GM12878 (cell line): ENCODE measurements around the gene ABCA7. TPM values are rescaled to one million over a fixed set of nuclear protein-coding genes. Genes with fewer than 3 reads are reported as not detected.
A peak's percentile ranks its signal among the peaks of the same experiment; 100 is the strongest.

Source experiments
- ATAC-seq: fragments of 200-7000 bp; cut with Tn5 transposase; 3 replicates; pipeline ENCODE4 v1.9.1; 2020; ENCODE audit warnings: mild to moderate bottlenecking, moderate library complexity
- BruUV-seq: library from RNA; stranded (reverse); fragments of 400-500 nt; replicated peaks from 2 replicates; lab custom pipeline; 2021; lab: Mats Ljungman, UMichigan
- CTCF ChIA-PET: fragments of 300-600 bp; sonication (Branson Sonifier 250); formaldehyde crosslinking; extraction: SDS; loops from one replicate; lab custom pipeline; 2021; ENCODE audit warnings: inconsistent platforms; lab: Yijun Ruan, JAX
- POLR2A ChIA-PET: fragments of 350-600 bp; formaldehyde crosslinking; extraction: SDS; loops from one replicate; lab custom pipeline; 2021; ENCODE audit warnings: inconsistent platforms; lab: Charles Lee
- RAD21 ChIA-PET: fragments of 300-600 bp; sonication (Branson Sonifier 250); formaldehyde crosslinking; loops from one replicate; lab custom pipeline; 2023; ENCODE audit warnings: antibody characterized with exemption; ENCODE audit not compliant: unreplicated experiment; lab: Charles Lee
- SMC1A ChIA-PET: fragments of 300-600 bp; sonication (Branson Sonifier 250); formaldehyde crosslinking; loops from one replicate; lab custom pipeline; 2023; ENCODE audit not compliant: unreplicated experiment, uncharacterized antibody; lab: Charles Lee
- DNase-seq: peaks from one replicate; pipeline ENCODE4 v3.0.0-alpha.2; 2011; ENCODE audit warnings: low read depth, low spot score
- FAIRE-seq: peaks from 3 replicates; lab custom pipeline; 2011; peaks lifted over from hg19 to GRCh38; lab: Jason Lieb, UNC
- H2AFZ ChIP-seq: 2 replicates; pipeline ENCODE4 v1.6.0; 2011; ENCODE audit warnings: low read depth, low read length, control low read depth; ENCODE audit not compliant: control insufficient read depth
- H3K27ac ChIP-seq: 2 replicates; pipeline ENCODE4 v1.5.1; 2011; ENCODE audit warnings: control low read depth; ENCODE audit not compliant: control insufficient read depth, insufficient read depth
- H3K27me3 ChIP-seq, 2 experiments: replicated peaks in 1 of 2; 2 replicates each; pipeline versions ENCODE4 v1.6.0 to v1.6.1; 2011; ENCODE audit warnings: low read length in 1 of 2; ENCODE audit not compliant: control insufficient read depth in 2 of 2, insufficient read depth in 2 of 2
- H3K36me3 ChIP-seq, 2 experiments: 2 replicates each; pipeline ENCODE4 v1.5.1; 2011; ENCODE audit warnings: low read length in 1 of 2; ENCODE audit not compliant: control insufficient read depth in 2 of 2, insufficient read depth in 2 of 2
- H3K4me1 ChIP-seq: 2 replicates; pipeline ENCODE4 v1.6.1; 2011; ENCODE audit warnings: mild to moderate bottlenecking, low read length, moderate library complexity, mixed read lengths; ENCODE audit not compliant: control insufficient read depth, insufficient read depth
- H3K4me2 ChIP-seq: 2 replicates; pipeline ENCODE4 v1.6.0; 2011; ENCODE audit warnings: control low read depth; ENCODE audit not compliant: control insufficient read depth, insufficient read depth
- H3K4me3 ChIP-seq: fragments of 200-600 bp; sonication (generic); 2 replicates; pipeline ENCODE4 v1.5.1; 2016
- H3K79me2 ChIP-seq: 2 replicates; pipeline ENCODE4 v1.6.0; 2011; ENCODE audit warnings: low read length; ENCODE audit not compliant: control insufficient read depth, insufficient read depth
- H3K9ac ChIP-seq: 2 replicates; pipeline ENCODE4 v1.8.0; 2011; ENCODE audit warnings: low read length, control low read depth, mixed read lengths; ENCODE audit not compliant: control insufficient read depth, insufficient read depth
- H3K9me3 ChIP-seq: replicated peaks from 3 replicates; pipeline ENCODE4 v1.5.1; 2011; ENCODE audit warnings: mild to moderate bottlenecking, low read length; ENCODE audit not compliant: control insufficient read depth, insufficient read depth
- H4K20me1 ChIP-seq: 2 replicates; pipeline ENCODE4 v1.6.0; 2011; ENCODE audit not compliant: control insufficient read depth, insufficient read depth
- POLR2AphosphoS2 ChIP-seq: IDR thresholded peaks from 2 replicates; pipeline ENCODE4 v1.6.1; 2011; ENCODE audit warnings: low read depth, mild to moderate bottlenecking, low read length, improper control_type of control experiment, moderate library complexity
- WGBS: methylation state at CpG from one replicate; pipeline ENCODE4 v1.1.6; 2016; ENCODE audit warnings: low lambda C conversion rate; ENCODE audit not compliant: insufficient replicate concordance, insufficient coverage; ENCODE audit errors: missing lambda C conversion rate; 5-methylcytosine and 5-hydroxymethylcytosine counted together
- in situ Hi-C: fragments of 300-500 bp; cut with MboI; formaldehyde crosslinking; loops from 9 replicates; pipeline ENCODE4 v1.14.3; 2018; ENCODE audit warnings: mixed read lengths
- intact Hi-C: fragments of 100-400 bp; cut with micrococcal nuclease; formaldehyde crosslinking; loops from one replicate; pipeline ENCODE4 v1.14.2; 2022; ENCODE audit not compliant: unreplicated experiment
- polyA plus RNA-seq, 11 experiments: library from polyadenylated mRNA; depleted of rRNA in 4 of 11; unstranded in 6 of 11; stranded (reverse) in 5 of 11; fragments of >200 nt; fragmentation: Nextera tagmentation in 4 of 11; fragmentation: Illumina TruSeq in 1 of 11; extraction: Ambion mirVana in 4 of 11; extraction: Trizol in 1 of 11; gene quantifications; 1 replicate in 1 of 11; 2 replicates in 10 of 11; pipeline versions ENCODE4 v1.2.1 to v1.2.3, GENCODE V29; 2011 to 2016; ENCODE audit warnings: inconsistent platforms in 2 of 11, missing spikeins in 2 of 11, low read depth in 1 of 11
- total RNA-seq, 4 experiments: library from RNA; depleted of rRNA in 3 of 4; stranded (reverse); fragments of >200 nt in 3 of 4; fragmentation: Illumina TruSeq in 1 of 4; extraction: Trizol in 1 of 4; gene quantifications; 2 replicates each; pipeline versions ENCODE4 v1.2.1 to v1.2.3, GENCODE V29; 2013 to 2021
- TF ChIP-seq, protein P1 (sequence below): fragments of 450-650 bp; IDR thresholded peaks from 2 replicates; pipeline ENCODE4 v1.6.1; 2017; ENCODE audit warnings: mild to moderate bottlenecking, low read depth, inconsistent platforms; ENCODE audit not compliant: poor library complexity, severe bottlenecking

ABCA7 gene
- total and polyA plus RNA-seq, 10 of the 15 experiments (the other 5 are each of a cell fraction or from before 2014, with no cell fraction given) = 1.0 to 49.5 (median 14.8) TPM

DNA sequence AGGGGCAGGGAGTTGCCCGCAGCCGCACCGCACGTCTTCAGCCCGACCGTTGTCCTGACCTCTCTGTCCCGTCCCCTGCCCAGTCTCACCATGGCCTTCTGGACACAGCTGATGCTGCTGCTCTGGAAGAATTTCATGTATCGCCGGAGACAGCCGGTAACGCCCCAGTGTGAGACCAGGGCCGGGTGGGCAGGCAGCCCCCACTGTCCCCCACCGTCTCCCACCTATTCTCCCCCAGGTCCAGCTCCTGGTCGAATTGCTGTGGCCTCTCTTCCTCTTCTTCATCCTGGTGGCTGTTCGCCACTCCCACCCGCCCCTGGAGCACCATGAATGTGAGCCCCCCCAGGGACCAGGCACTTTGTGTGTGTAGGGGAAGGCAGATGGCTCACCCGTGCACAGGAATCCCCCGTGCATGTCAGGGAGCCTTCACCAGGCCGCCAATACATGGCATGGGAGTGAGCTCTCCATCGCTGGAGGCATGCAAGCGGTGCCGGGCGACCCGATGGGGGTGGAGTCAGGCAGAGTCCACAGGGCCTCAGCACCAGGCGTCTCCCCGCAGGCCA, 1.4 kb downstream of the ABCA7 start:
- ChIA-PET CTCF (interaction anchor here (0.8 to 2.3 kb wide), 6 partner anchors 17 to 203 kb away, joined by 3 to 10 read pairs (median 3); no protein-coding TSS in a partner anchor), SMC1A (interaction anchor here (0.9 to 5.9 kb wide), 2 partner anchors 13 to 92 kb away, joined by 3 to 22 read pairs; no protein-coding TSS in a partner anchor), RAD21 (interaction anchor here (0.8 to 1.8 kb wide), 5 partner anchors 13 to 72 kb away, joined by 3 to 5 read pairs (median 4); partner anchors contain the start of gene ARHGAP45), POLR2A (interaction anchor here (0.6 to 6.3 kb wide), 5 partner anchors 8 to 36 kb away, joined by 4 to 83 read pairs (median 6); partner anchors contain the start of genes ARHGAP45 and CNN2)
- no TSS peak for BruUV-seq
- 0 out of 2 replicates have a peak, but pooled peaks cover 3% of the 10 kb centered on the region for H3K79me2 ChIP-seq
- no peak for ATAC-seq
- H3K4me2 ChIP-seq = peak overlapping the region; percentile 73
- H3K27me3 ChIP-seq = no peaks in the 10 kb centered on the region
- H3K9me3 ChIP-seq = no peaks in the 10 kb centered on the region; the same call in 2 of the 3 replicates
- no peak for FAIRE-seq
- no peak overlapping the region for H3K27ac ChIP-seq
- DNase-seq = no peak
- H3K4me1 ChIP-seq = peaks cover 32% of the 10 kb centered on the region
- TF ChIP-seq, protein P1, sequence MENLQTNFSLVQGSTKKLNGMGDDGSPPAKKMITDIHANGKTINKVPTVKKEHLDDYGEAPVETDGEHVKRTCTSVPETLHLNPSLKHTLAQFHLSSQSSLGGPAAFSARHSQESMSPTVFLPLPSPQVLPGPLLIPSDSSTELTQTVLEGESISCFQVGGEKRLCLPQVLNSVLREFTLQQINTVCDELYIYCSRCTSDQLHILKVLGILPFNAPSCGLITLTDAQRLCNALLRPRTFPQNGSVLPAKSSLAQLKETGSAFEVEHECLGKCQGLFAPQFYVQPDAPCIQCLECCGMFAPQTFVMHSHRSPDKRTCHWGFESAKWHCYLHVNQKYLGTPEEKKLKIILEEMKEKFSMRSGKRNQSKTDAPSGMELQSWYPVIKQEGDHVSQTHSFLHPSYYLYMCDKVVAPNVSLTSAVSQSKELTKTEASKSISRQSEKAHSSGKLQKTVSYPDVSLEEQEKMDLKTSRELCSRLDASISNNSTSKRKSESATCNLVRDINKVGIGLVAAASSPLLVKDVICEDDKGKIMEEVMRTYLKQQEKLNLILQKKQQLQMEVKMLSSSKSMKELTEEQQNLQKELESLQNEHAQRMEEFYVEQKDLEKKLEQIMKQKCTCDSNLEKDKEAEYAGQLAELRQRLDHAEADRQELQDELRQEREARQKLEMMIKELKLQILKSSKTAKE = peak; percentile 7
- no peak for TF ChIP-seq POLR2AphosphoS2
- H3K36me3 ChIP-seq = peaks cover 2 to 4% of the 10 kb centered on the region in 2 experiments; a peak in 3 of 4 replicates
- 0 out of 2 replicates have a peak overlapping the region, but pooled peaks have one; percentile 25 for H3K9ac ChIP-seq
- in situ Hi-C loops (no loop called here), intact Hi-C loops (loop anchor here (2.0 kb wide), 1 partner anchor 21 kb away; no protein-coding TSS in a partner anchor)
- H2AFZ ChIP-seq = peak overlapping the region; percentile 57
- H4K20me1 ChIP-seq = no peaks in the 10 kb centered on the region
- H3K4me3 ChIP-seq = peak overlapping the region; percentile 46; the same call in 1 of the 2 replicates
- WGBS = 38% methylated on average over 24 of the region's 26 CpGs
